CD4-positive, alpha-beta T cell (primary cell): Measurements from ENCODE around the gene CEP72. TPM values are rescaled to one million over a fixed set of nuclear protein-coding genes. Genes with fewer than 3 reads are reported as not detected.
"Not testable (repeated sequence)": the region's sequence is repeated elsewhere in the genome, so short reads cannot be mapped to it uniquely, and the experiment has no call there.

ENCODE experiments used
- ATAC-seq: fragments of 200-7000 bp; cut with Tn5 transposase; one replicate; pipeline ENCODE4 v1.10.0; 2022; ENCODE audit warnings: mild to moderate bottlenecking; ENCODE audit not compliant: poor library complexity
- CTCF ChIA-PET: fragments of 350-600 bp; sonication (Branson Sonifier 250); formaldehyde crosslinking; loops from one replicate; lab custom pipeline; 2021; ENCODE audit warnings: antibody characterized with exemption, inconsistent platforms; lab: Charles Lee
- POLR2A ChIA-PET: fragments of 350-600 bp; sonication (Branson Sonifier 250); formaldehyde crosslinking; loops from one replicate; lab custom pipeline; 2021; ENCODE audit warnings: antibody characterized with exemption, inconsistent platforms; lab: Charles Lee
- DNase-seq, 14 experiments: peaks; one replicate each; pipeline ENCODE4 v3.0.0-alpha.2; 2013 to 2020; ENCODE audit warnings: mixed read lengths in 2 of 14
- H3K27ac ChIP-seq, 2 donors: one replicate each; pipeline versions ENCODE4 v1.5.1 to v1.7.0; 2013; ENCODE audit warnings: low read length in 2 of 2, low read depth in 1 of 2, mild to moderate bottlenecking in 1 of 2
- H3K27me3 ChIP-seq, 2 experiments: 1 replicate in 1 of 2; 2 replicates in 1 of 2; pipeline versions ENCODE4 v1.6.1 to v1.7.0; 2013; ENCODE audit warnings: low read length in 2 of 2, control low read depth in 1 of 2, mild to moderate bottlenecking in 1 of 2, moderate library complexity in 1 of 2; ENCODE audit not compliant: insufficient read depth in 2 of 2, control insufficient read depth in 1 of 2
- H3K36me3 ChIP-seq: one replicate; pipeline ENCODE4 v1.6.1; 2013; ENCODE audit warnings: low read length, control low read depth; ENCODE audit not compliant: insufficient read depth
- H3K4me1 ChIP-seq: one replicate; pipeline ENCODE4 v1.6.1; 2013; ENCODE audit warnings: low read length, control low read depth; ENCODE audit not compliant: insufficient read depth
- H3K4me3 ChIP-seq: one replicate; pipeline ENCODE4 v1.5.1; 2013; ENCODE audit warnings: mild to moderate bottlenecking, low read length, moderate library complexity
- H3K9me3 ChIP-seq, 2 experiments: 1 replicate in 1 of 2; 2 replicates in 1 of 2; pipeline versions ENCODE4 v1.6.1 to v1.7.0; 2013; ENCODE audit warnings: low read length in 2 of 2, mild to moderate bottlenecking in 2 of 2, control low read depth in 1 of 2, moderate library complexity in 1 of 2; ENCODE audit not compliant: control insufficient read depth in 1 of 2, insufficient read depth in 1 of 2
- H3K27ac Mint-ChIP-seq: one replicate; pipeline ENCODE4 v1.8.0; 2020; ENCODE audit warnings: mixed read lengths
- H3K27me3 Mint-ChIP-seq: one replicate; pipeline ENCODE4 v1.8.0; 2021; ENCODE audit warnings: mixed read lengths
- H3K36me3 Mint-ChIP-seq: one replicate; pipeline ENCODE4 v1.8.0; 2021; ENCODE audit warnings: low read depth, mixed read lengths
- H3K4me1 Mint-ChIP-seq: one replicate; pipeline ENCODE4 v1.8.0; 2021; ENCODE audit warnings: low read depth, mixed read lengths
- H3K4me3 Mint-ChIP-seq: one replicate; pipeline ENCODE4 v1.8.0; 2020; ENCODE audit warnings: mild to moderate bottlenecking, mixed read lengths
- H3K9me3 Mint-ChIP-seq: one replicate; pipeline ENCODE4 v1.8.0; 2020; ENCODE audit warnings: mixed read lengths
- CTCF ChIP-seq: fragments of 200-600 bp; IDR thresholded peaks from one replicate; pipeline ENCODE4 v1.8.0; 2022; ENCODE audit warnings: antibody characterized with exemption, mild to moderate bottlenecking
- intact Hi-C, 2 experiments: fragments of 100-400 bp; cut with DNase I in 1 of 2; cut with micrococcal nuclease in 1 of 2; formaldehyde crosslinking; loops; one replicate each; pipeline versions ENCODE4 v1.15.1 to v1.9.0; 2023 to 2025; cut with DNase I, micrococcal nuclease
- total RNA-seq, 174 experiments: library from RNA in 2 of 174; stranded (reverse) in 2 of 174; gene quantifications; one replicate each; pipeline ENCODE4 v1.2.3 and lab custom pipeline; 2021 to 2026

Gene CEP72
- total RNA-seq, 2 experiments from 2014 or later = 7.6 to 8.0 TPM

- Histone ChIP-seq H3K27me3 (no peaks in the 10 kb centered on the region), H3K4me1 (no peaks in the 10 kb centered on the region), H3K27ac (no peak overlapping the region), H3K4me3 (no peak overlapping the region), H3K36me3 (no peaks in the 10 kb centered on the region), H3K9me3 (no peaks in the 10 kb centered on the region)
- Mint-ChIP-seq H3K9me3 (no peaks in the 10 kb centered on the region), H3K4me3 (no peak overlapping the region), H3K27me3 (peaks cover 5% of the 10 kb centered on the region), H3K4me1 (no peaks in the 10 kb centered on the region), H3K36me3 (no peaks in the 10 kb centered on the region), H3K27ac (no peak overlapping the region)
- ChIA-PET CTCF (no interaction called here), POLR2A (no interaction called here)
- no peak for ATAC-seq
- intact Hi-C loops = loop anchor here (2.0 to 5.0 kb wide), 2 partner anchors 91 to 93 kb away; no protein-coding TSS in a partner anchor
- DNase-seq = peak in 2 of 14 experiments; percentile 18 to 24
- no peak for TF ChIP-seq CTCF
These were observed 71.7 kb downstream of the CEP72 start for GRCh38 chr5:683551-684481.

- no peaks in the 10 kb centered on the region for H3K9me3 ChIP-seq
- no peak for TF ChIP-seq CTCF
- intact Hi-C loops = loop anchor here in 1 of 2 experiments (5.0 kb wide), 1 partner anchor 93 kb away; no protein-coding TSS in a partner anchor
These were observed 72.6 kb downstream of the CEP72 start for GRCh38 chr5:684751-685216.

GRCh38 chr5:685262-686171 is 73.4 kb downstream of the CEP72 start:
- Histone ChIP-seq H3K4me1 (no peaks in the 10 kb centered on the region), H3K27me3 (no peaks in the 10 kb centered on the region), H3K4me3 (no peak overlapping the region), H3K9me3 (no peaks in the 10 kb centered on the region), H3K27ac (no peak overlapping the region), H3K36me3 (no peaks in the 10 kb centered on the region)
- Mint-ChIP-seq H3K4me3 (no peak overlapping the region), H3K9me3 (no peaks in the 10 kb centered on the region), H3K4me1 (no peaks in the 10 kb centered on the region), H3K27me3 (peaks cover 5% of the 10 kb centered on the region), H3K27ac (no peak overlapping the region), H3K36me3 (no peaks in the 10 kb centered on the region)
- ATAC-seq = no peak
- ChIA-PET POLR2A (no interaction called here), CTCF (no interaction called here)
- DNase-seq = peak in 3 of 14 experiments; percentile 0 to 26 (median 16)
- intact Hi-C loops = no loop called here
- no peak for TF ChIP-seq CTCF

More at GRCh38 chr5:684751-685216, 72.6 kb downstream of the CEP72 start:
- H3K9me3 Mint-ChIP-seq = no peaks in the 10 kb centered on the region
- no peak overlapping the region for H3K4me3 Mint-ChIP-seq
- no peak overlapping the region for H3K27ac Mint-ChIP-seq
- no peak overlapping the region for H3K27ac ChIP-seq
- ATAC-seq (no peak), DNase-seq (peak in 2 of 14 experiments; percentile 19 to 22)
- CTCF ChIA-PET = no interaction called here
- peaks cover 5% of the 10 kb centered on the region for H3K27me3 Mint-ChIP-seq
- no peaks in the 10 kb centered on the region for H3K27me3 ChIP-seq
- no peaks in the 10 kb centered on the region for H3K4me1 Mint-ChIP-seq
- no peak overlapping the region for H3K4me3 ChIP-seq
- POLR2A ChIA-PET = no interaction called here
- H3K36me3 Mint-ChIP-seq = no peaks in the 10 kb centered on the region
- no peaks in the 10 kb centered on the region for H3K36me3 ChIP-seq
- no peaks in the 10 kb centered on the region for H3K4me1 ChIP-seq

GRCh38 chr5:686172-686523 is 74.0 kb downstream of the CEP72 start:
- H3K27me3 Mint-ChIP-seq, H3K27me3 ChIP-seq, H3K4me3 Mint-ChIP-seq, intact Hi-C loops, CTCF ChIA-PET, H3K36me3 Mint-ChIP-seq, H3K4me3 ChIP-seq, H3K9me3 ChIP-seq, H3K4me1 ChIP-seq, ATAC-seq, POLR2A ChIA-PET, H3K36me3 ChIP-seq, H3K4me1 Mint-ChIP-seq, H3K27ac ChIP-seq, H3K9me3 Mint-ChIP-seq, H3K27ac Mint-ChIP-seq: not testable (repeated sequence)
- DNase-seq = peak in 1 of 14 experiments; percentile 30
